Measurements from ENCODE around the gene STPG2. TPM values are rescaled to one million over a fixed set of nuclear protein-coding genes. Genes with fewer than 3 reads are reported as not detected.
"Not testable (repeated sequence)": the region's sequence is repeated elsewhere in the genome, so short reads cannot be mapped to it uniquely, and the experiment has no call there.

STPG2 gene
- total and polyA plus RNA-seq, 10 of the 15 experiments (the other 5 are each of a cell fraction or from before 2014, with no cell fraction given), result 0.13 to 0.24 TPM; not detected in 8

- no peak for TF ChIP-seq SPI1 (IDR thresholded peaks at IDR 0.05; ENCODE audit: borderline replicate concordance, insufficient read depth, low read depth, low read length)
- TF ChIP-seq, protein P1, sequence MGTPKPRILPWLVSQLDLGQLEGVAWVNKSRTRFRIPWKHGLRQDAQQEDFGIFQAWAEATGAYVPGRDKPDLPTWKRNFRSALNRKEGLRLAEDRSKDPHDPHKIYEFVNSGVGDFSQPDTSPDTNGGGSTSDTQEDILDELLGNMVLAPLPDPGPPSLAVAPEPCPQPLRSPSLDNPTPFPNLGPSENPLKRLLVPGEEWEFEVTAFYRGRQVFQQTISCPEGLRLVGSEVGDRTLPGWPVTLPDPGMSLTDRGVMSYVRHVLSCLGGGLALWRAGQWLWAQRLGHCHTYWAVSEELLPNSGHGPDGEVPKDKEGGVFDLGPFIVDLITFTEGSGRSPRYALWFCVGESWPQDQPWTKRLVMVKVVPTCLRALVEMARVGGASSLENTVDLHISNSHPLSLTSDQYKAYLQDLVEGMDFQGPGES (IDR thresholded peaks at IDR 0.05), result no peak
- no peak for TF ChIP-seq PAX5 (IDR thresholded peaks at IDR 0.05; ENCODE audit: borderline replicate concordance, low read depth, low read length)
- TF ChIP-seq RB1 (IDR thresholded peaks at IDR 0.05; ENCODE audit: borderline replicate concordance), result no peak
- no peak for TF ChIP-seq RELA (IDR thresholded peaks at IDR 0.05; ENCODE audit: borderline replicate concordance, partially characterized antibody)
- TF ChIP-seq SMC3 (IDR thresholded peaks at IDR 0.05; ENCODE audit: borderline replicate concordance, low read length), result no peak
- no peak for TF ChIP-seq POLR2A (IDR thresholded peaks at IDR 0.05; ENCODE audit: low read depth, low read length)
- TF ChIP-seq EZH2 (IDR thresholded peaks at IDR 0.05; ENCODE audit: borderline replicate concordance, control insufficient read depth, low read depth, low read length), result no peak
- TF ChIP-seq SMARCA5 (IDR thresholded peaks at IDR 0.05), result no peak
- no peak for TF ChIP-seq NRF1 (conservative IDR thresholded peaks at IDR 0.05; ENCODE audit: low read depth, low read length)
Observed at GRCh38 chr4:97639961-97640360, 503.3 kb downstream of the STPG2 start (continued).

GRCh38 chr4:97633831-97634230 is 509.4 kb downstream of the STPG2 start:
- H3K4me2 ChIP-seq (ENCODE audit: control insufficient read depth, insufficient read depth); CTCF ChIA-PET; RAD21 ChIA-PET (ENCODE audit: unreplicated experiment); intact Hi-C loops (cut with micrococcal nuclease; ENCODE audit: unreplicated experiment); H3K9ac ChIP-seq (ENCODE audit: control insufficient read depth, insufficient read depth, low read length); BruUV-seq (replicated peaks); H3K79me2 ChIP-seq (ENCODE audit: control insufficient read depth, insufficient read depth, low read length); H3K27ac ChIP-seq (ENCODE audit: control insufficient read depth, insufficient read depth); H3K36me3 ChIP-seq (ENCODE audit: control insufficient read depth in 2 of 2, insufficient read depth in 2 of 2, low read length in 1 of 2); FAIRE-seq; H3K4me1 ChIP-seq (ENCODE audit: control insufficient read depth, insufficient read depth, low read length); POLR2A ChIA-PET; H3K4me3 ChIP-seq; SMC1A ChIA-PET (ENCODE audit: uncharacterized antibody, unreplicated experiment); H2AFZ ChIP-seq (ENCODE audit: control insufficient read depth, low read depth, low read length); H3K27me3 ChIP-seq (replicated peaks in 1 of 2; ENCODE audit: control insufficient read depth in 2 of 2, insufficient read depth in 2 of 2, low read length in 1 of 2); H4K20me1 ChIP-seq (ENCODE audit: control insufficient read depth, insufficient read depth); in situ Hi-C loops (cut with MboI); ATAC-seq; DNase-seq (ENCODE audit: low read depth, low spot score); H3K9me3 ChIP-seq (replicated peaks; ENCODE audit: control insufficient read depth, insufficient read depth, low read length): not testable (repeated sequence)
- WGBS (ENCODE audit: insufficient coverage, insufficient replicate concordance, low lambda C conversion rate, missing lambda C conversion rate), result 9% methylated on average over 8 of the region's 8 CpGs
